GM10248 (cell line): Measurements from ENCODE around the gene SRPRB.

ENCODE experiments used
- CTCF ChIA-PET: fragments of 300-600 bp; sonication (Branson Sonifier 250); formaldehyde crosslinking; extraction: SDS; loops from one replicate; lab custom pipeline; 2021; ENCODE audit warnings: antibody characterized with exemption; lab: Yijun Ruan, JAX
- POLR2A ChIA-PET: fragments of 350-650 bp; sonication (Branson Sonifier 250); formaldehyde crosslinking; extraction: SDS; loops from one replicate; lab custom pipeline; 2020; ENCODE audit warnings: antibody characterized with exemption; lab: Yijun Ruan, JAX
- DNase-seq: peaks from one replicate; pipeline ENCODE4 v3.0.0; 2012; ENCODE audit errors: extremely low spot score
- TF ChIP-seq, protein P1 (sequence below): IDR thresholded peaks from 2 replicates; pipeline ENCODE4 v1.5.1; 2012; ENCODE audit warnings: mild to moderate bottlenecking, low read depth; ENCODE audit errors: extremely low read depth, missing control alignments, control extremely low read depth

Gene SRPRB

DNA sequence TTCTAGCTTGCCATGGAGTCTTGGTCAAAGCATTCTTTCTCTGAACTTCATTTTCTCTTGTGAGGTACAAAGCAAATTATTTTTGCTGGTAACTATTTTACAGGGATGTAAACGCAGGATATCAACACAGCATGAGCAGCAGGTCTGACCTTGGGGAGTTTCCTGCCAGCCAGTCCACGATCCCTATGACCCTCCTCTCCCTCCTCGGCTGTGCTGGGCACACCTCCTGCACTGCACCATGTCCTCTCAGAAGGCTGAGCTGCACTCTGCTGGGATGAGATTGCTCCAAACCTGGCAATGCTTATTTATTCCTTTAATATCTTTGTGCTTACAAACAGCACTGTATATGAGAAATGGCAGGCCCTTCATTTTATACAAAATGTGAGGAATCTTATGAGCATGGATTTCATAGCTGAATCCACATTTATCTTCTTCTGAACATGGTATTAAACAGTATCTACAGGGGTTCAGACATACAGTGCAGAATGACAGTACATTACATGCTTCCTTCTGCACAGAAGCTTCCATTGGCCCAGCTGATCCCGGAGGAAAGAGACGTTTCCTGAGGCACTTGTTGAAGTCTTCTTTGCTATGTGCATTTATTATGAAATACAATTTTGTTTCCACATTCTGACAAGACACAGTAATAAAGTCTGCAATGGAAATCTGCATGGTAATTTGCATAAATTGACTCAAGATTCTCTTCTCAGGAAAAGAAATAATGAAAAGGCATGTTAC, 48.8 kb downstream of the SRPRB start:
- DNase-seq = no peak
- TF ChIP-seq, protein P1, sequence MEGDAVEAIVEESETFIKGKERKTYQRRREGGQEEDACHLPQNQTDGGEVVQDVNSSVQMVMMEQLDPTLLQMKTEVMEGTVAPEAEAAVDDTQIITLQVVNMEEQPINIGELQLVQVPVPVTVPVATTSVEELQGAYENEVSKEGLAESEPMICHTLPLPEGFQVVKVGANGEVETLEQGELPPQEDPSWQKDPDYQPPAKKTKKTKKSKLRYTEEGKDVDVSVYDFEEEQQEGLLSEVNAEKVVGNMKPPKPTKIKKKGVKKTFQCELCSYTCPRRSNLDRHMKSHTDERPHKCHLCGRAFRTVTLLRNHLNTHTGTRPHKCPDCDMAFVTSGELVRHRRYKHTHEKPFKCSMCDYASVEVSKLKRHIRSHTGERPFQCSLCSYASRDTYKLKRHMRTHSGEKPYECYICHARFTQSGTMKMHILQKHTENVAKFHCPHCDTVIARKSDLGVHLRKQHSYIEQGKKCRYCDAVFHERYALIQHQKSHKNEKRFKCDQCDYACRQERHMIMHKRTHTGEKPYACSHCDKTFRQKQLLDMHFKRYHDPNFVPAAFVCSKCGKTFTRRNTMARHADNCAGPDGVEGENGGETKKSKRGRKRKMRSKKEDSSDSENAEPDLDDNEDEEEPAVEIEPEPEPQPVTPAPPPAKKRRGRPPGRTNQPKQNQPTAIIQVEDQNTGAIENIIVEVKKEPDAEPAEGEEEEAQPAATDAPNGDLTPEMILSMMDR = no peak
- ChIA-PET CTCF (interaction anchor here (1.4 kb wide), 1 partner anchor 10 kb away, joined by 3 read pairs; no protein-coding TSS in a partner anchor), POLR2A (no interaction called here)

DNA sequence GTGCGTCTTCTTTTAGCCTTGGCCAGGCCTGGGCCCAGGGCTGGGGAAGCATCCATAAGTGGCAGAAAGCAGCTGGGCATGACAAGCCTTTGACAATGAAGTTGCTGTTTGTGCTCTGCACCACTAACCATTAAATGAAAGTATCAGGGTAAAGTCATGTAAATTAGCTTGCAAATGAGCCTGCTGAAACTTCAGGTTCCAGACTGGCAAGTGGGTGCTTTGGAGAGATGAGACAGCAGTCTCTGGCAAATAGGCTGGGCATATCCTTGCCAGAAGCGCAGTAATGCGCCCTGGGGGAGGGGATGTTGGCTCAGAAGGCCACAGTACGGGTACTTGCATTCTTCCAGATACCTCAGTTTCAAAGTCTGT, 49.4 kb downstream of the SRPRB start:
- CTCF ChIA-PET = interaction anchor here (1.4 kb wide), 1 partner anchor 11 kb away, joined by 3 read pairs; no protein-coding TSS in a partner anchor
- POLR2A ChIA-PET = no interaction called here
- TF ChIP-seq, protein P1 = no peak
- DNase-seq = no peak

DNA sequence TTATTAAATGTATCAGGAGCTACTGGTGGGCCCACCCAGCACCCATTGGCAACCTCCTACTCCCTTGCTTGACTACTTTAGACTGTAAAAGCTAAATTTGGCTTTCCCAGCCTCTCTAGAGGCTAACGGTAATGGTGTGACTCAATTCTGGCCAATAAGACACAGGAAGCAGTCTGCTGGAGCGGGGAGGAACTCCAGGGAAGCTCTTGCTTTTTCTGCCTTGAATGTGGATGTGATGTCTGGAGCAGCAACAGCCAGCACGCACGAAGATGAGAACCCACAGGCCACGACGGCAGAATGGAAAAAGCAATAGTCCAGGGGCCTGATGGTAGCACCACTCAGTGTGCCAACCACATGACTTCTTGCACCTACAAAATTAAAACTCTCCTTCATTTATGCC, 50.2 kb downstream of the SRPRB start:
- no peak for DNase-seq
- TF ChIP-seq, protein P1 = no peak
- ChIA-PET POLR2A (no interaction called here), CTCF (interaction anchor here (1.0 to 1.4 kb wide), 2 partner anchors 9 to 12 kb away, joined by 3 read pairs; no protein-coding TSS in a partner anchor)

DNA sequence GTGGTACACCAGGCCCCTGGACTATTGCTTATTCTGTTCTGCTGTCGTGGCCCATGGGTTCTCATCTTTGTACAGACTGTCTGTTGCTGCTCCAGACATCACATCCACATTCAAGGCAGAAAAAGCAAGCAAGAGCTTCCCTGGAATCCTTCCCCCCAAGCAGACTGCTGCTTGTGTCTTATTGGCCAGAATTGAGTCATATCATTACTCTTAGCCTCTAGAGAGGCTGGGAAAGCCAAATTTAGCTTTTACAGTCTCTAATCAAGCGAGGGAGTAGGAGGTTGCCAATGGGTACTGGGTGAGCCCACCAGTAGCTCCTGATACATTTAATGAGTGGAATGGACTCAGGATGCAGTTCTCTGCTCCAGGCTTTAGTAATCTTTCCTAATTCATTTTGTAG, 50.7 kb downstream of the SRPRB start:
- CTCF ChIA-PET = interaction anchor here (1.0 kb wide), 1 partner anchor 10 kb away, joined by 3 read pairs; no protein-coding TSS in a partner anchor
- TF ChIP-seq, protein P1 = no peak
- no peak for DNase-seq

DNA sequence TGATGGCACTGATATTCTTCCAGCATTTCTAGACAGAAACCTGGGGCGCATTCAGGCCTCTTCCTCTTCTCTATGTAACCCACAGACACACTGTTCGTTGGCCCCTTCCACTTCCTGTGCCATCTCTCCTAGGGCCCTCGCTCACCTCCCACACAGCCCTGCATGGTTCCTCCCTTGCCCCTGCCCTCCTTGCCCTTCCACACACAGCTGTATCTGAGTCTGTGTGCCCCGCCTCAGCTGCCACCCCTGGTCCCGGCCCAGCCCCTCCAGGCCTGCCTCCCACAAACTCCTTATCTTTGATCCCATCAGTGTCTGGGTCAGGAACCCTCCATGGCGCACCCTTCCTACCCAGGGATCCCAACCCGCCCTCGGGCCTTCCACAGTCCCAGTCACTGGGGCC, 52.2 kb downstream of the SRPRB start:
- DNase-seq = no peak
- TF ChIP-seq, protein P1 = no peak
- CTCF ChIA-PET = no interaction called here
- POLR2A ChIA-PET = no interaction called here

More for the DNA sequence above, 50.7 kb downstream of the SRPRB start:
- POLR2A ChIA-PET = no interaction called here

DNA sequence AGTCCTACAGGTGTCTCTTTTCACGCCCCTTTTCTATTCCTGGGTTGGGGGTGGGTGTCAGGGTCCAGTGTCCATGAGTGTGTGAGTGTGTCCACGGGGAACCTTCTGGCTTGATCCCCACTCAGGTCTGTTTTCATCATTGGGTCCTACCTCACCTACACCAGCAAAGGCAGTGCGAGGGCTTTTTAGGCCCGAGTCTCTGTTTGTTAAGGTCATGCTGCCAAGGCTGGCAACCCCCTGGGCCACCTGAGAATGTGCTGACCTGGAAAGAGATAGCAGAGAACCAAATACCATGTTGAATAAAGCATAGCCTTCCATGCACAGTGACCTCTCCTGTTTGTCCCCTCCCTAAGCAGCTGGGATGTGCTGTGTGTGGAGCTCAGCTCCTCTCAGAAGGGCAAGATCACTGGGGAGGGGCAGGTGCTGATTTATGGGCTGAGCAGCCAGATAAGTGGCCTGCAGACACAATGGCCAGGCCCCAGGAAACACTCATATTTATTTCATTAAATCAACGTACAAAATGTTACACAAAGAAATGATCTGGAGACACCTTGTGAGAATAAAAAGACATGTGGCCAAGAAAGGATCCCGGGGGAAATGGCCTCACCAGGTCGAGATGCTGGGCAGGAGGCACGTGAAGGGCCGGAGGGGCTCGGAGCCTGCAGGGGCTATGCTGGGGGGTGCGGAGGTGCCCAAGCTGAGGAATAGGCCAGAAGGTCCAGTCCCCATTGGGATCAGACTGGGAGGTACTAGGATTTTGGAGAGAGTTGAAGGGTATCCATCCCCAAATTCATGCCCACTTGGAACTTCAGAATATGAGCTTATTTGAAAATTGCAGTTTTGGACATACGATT, 54.0 kb downstream of the SRPRB start:
- DNase-seq = no peak
- ChIA-PET POLR2A (no interaction called here), CTCF (no interaction called here)

More for the DNA sequence above, 54.0 kb downstream of the SRPRB start:
- TF ChIP-seq, protein P1 = no peak
